GM06990 (cell line): Measurements from ENCODE around the gene CFTR.

Experiments used
- DNase-seq: peaks from one replicate; pipeline ENCODE4 v3.0.0-alpha.2; 2011; ENCODE audit not compliant: insufficient read length; ENCODE audit errors: extremely low read depth
- H3K27me3 ChIP-seq: replicated peaks from 2 replicates; pipeline ENCODE4 v1.6.0; 2011; ENCODE audit warnings: low read length; ENCODE audit not compliant: control insufficient read depth, insufficient read depth
- H3K36me3 ChIP-seq: 2 replicates; pipeline ENCODE4 v1.5.1; 2011; ENCODE audit warnings: low read length; ENCODE audit not compliant: control insufficient read depth, insufficient read depth
- H3K4me3 ChIP-seq: replicated peaks from 2 replicates; pipeline ENCODE4 v1.5.1; 2011; ENCODE audit warnings: low read depth, mild to moderate bottlenecking, control low read depth, low read length
- TF ChIP-seq, protein P1 (sequence below): IDR thresholded peaks from 2 replicates; pipeline ENCODE4 v1.5.1; 2011; ENCODE audit warnings: low read length, control low read depth, mild to moderate bottlenecking, inconsistent platforms; ENCODE audit not compliant: insufficient read depth, poor library complexity, severe bottlenecking

Gene CFTR

GRCh38 chr7:117645481-117646165 lies 165.8 kb downstream of the CFTR start:
- Histone ChIP-seq H3K27me3 (no peaks in the 10 kb centered on the region), H3K4me3 (no peak overlapping the region), H3K36me3 (no peaks in the 10 kb centered on the region)
- DNase-seq = no peak
- TF ChIP-seq, protein P1, sequence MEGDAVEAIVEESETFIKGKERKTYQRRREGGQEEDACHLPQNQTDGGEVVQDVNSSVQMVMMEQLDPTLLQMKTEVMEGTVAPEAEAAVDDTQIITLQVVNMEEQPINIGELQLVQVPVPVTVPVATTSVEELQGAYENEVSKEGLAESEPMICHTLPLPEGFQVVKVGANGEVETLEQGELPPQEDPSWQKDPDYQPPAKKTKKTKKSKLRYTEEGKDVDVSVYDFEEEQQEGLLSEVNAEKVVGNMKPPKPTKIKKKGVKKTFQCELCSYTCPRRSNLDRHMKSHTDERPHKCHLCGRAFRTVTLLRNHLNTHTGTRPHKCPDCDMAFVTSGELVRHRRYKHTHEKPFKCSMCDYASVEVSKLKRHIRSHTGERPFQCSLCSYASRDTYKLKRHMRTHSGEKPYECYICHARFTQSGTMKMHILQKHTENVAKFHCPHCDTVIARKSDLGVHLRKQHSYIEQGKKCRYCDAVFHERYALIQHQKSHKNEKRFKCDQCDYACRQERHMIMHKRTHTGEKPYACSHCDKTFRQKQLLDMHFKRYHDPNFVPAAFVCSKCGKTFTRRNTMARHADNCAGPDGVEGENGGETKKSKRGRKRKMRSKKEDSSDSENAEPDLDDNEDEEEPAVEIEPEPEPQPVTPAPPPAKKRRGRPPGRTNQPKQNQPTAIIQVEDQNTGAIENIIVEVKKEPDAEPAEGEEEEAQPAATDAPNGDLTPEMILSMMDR = no peak

DNA sequence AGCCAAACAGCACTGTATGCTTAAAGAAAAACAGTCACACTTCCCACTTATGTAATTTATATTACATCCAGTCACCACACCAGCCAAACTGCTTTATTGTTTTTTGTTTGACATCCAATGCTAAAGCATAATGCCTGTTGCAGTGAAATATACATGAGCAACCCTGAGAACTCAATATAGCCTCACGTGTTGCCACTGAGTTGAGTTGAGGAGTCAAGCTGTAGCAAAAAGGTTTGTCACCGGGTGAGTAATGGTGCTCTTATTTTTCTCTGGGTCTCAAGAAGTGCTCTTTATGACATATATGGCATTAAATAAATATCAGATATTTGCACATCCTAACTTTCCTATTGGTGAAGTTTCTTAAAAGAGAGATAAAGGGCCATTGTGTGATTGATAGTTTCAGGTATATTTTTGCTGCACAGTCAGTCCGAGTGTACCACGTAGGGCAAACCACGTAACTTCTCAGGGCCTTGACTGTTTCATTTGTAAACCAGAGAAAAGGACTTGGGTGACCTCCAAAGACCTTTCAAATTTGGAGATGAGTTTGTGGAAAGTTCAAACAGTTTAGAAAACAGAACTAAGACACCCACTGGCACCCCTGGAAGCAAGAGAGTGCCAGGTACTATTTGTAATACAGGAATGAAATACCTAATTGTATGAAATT lies 168.5 kb downstream of the CFTR start:
- no peaks in the 10 kb centered on the region for H3K27me3 ChIP-seq
- H3K36me3 ChIP-seq = no peaks in the 10 kb centered on the region
- TF ChIP-seq, protein P1 = no peak
- H3K4me3 ChIP-seq = no peak overlapping the region
- no peak for DNase-seq

DNA sequence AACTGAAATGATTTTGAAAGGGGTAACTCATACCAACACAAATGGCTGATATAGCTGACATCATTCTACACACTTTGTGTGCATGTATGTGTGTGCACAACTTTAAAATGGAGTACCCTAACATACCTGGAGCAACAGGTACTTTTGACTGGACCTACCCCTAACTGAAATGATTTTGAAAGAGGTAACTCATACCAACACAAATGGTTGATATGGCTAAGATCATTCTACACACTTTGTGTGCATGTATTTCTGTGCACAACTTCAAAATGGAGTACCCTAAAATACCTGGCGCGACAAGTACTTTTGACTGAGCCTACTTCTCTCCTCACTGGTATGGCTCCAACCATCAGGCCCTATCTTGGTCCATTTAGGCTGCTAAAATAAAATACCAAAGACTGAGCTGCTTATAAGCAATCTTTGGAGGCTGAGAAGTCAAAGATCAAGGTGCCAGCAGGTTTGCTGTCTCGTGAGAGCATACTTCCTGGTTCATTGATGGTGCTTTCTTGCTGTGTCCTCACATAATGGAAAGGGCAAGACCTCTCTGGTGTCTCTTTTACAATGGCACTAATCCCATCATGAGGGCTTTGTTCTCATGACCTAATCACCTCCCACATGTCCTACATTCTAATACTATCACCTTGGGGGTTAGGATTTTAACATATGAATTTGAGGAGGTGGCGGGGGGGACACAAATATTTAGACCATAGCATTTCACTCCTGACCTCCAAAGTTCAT lies 173.3 kb downstream of the CFTR start:
- TF ChIP-seq, protein P1 = no peak
- H3K36me3 ChIP-seq = no peaks in the 10 kb centered on the region
- DNase-seq = no peak
- no peak overlapping the region for H3K4me3 ChIP-seq
- no peaks in the 10 kb centered on the region for H3K27me3 ChIP-seq

DNA sequence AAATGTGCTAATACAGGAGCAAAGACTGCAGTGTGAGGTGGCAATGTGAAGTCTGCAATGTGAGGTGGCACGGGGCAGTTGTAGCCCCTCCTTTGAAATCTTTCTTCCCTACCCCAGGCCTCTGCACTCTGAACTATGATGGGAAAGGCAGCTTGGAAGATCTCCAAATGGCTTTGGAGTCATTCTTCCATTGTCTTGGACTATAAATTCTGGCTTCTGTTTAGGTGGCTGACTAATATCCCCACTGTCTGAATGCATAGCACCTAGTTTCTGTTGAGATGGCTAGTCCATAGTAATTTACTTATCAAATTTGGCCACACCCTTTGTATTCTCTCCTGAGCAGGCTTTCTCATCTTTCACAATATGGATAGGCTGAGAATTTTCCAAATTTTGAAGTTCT lies 175.0 kb downstream of the CFTR start:
- DNase-seq = no peak
- H3K4me3 ChIP-seq = no peak overlapping the region
- no peaks in the 10 kb centered on the region for H3K27me3 ChIP-seq
- H3K36me3 ChIP-seq = no peaks in the 10 kb centered on the region
- TF ChIP-seq, protein P1 = no peak

GRCh38 chr7:117656806-117657205 lies 177.0 kb downstream of the CFTR start:
- Histone ChIP-seq H3K36me3 (no peaks in the 10 kb centered on the region), H3K27me3 (no peaks in the 10 kb centered on the region), H3K4me3 (no peak overlapping the region)
- DNase-seq = no peak
- TF ChIP-seq, protein P1 = no peak
